Measurements from ENCODE around the gene ZNF428. TPM values are rescaled to one million over a fixed set of nuclear protein-coding genes. Genes with fewer than 3 reads are reported as not detected.

Gene ZNF428
- total RNA-seq, 2 donors from 2014 or later: 21.5 to 27.4 TPM

DNA sequence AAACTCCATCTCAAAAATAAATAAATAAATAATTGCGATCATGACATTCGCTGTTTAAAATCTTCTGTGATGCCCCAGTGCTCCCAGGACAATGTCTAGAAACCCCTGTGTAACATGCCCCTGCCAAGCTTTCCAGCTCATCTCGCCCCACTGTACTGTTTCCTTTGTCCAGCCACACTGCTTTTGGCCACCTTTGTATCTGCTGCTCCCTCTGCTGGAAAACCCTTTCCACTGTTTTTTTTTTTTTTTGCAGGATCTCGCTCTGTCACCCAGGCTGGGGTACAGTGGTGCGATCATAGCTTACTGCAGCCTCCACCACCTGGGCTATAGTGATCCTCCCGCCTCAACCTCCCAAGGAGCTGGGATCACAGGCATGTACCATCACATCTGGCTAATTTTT is 43.1 kb upstream of the ZNF428 start:
- DNase-seq: no peak
- Histone ChIP-seq H3K27ac (no peak overlapping the region), H3K36me3 (no peaks in the 10 kb centered on the region), H3K9ac (ENCODE audit: low read depth in 2 of 2, low read length in 2 of 2) (no peak overlapping the region), H3K27me3 (no peaks in the 10 kb centered on the region), H3K9me3 (no peaks in the 10 kb centered on the region), H3K4me1 (no peaks in the 10 kb centered on the region), H3K4me3 (no peak overlapping the region)
- TF ChIP-seq CTCF (IDR thresholded peaks at IDR 0.05): no peak
- intact Hi-C loops (cut with DNase I): no loop called here

DNA sequence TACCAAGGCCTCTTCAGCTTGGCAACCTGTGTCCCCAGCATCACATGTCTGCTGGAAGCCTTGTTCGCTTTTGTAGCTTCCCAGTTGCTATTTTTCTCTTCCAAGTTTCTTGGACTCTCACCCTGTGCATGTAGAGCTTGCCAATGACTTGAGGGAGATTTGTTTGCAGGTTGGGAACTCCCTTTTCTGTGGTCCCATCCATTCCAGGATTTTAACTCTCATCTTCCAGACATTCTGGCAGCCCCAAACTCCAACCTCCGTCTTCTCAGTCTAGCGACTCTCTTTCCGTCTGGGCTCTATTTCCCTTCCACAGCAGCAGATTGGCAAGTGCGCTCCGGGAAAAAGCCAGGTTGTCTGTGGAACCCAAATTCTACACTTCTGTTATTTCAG is 41.5 kb upstream of the ZNF428 start:
- Histone ChIP-seq H3K36me3 (no peaks in the 10 kb centered on the region), H3K9me3 (no peaks in the 10 kb centered on the region), H3K27me3 (no peaks in the 10 kb centered on the region), H3K27ac (no peak overlapping the region), H3K4me1 (no peaks in the 10 kb centered on the region), H3K4me3 (no peak overlapping the region), H3K9ac (ENCODE audit: low read depth in 2 of 2, low read length in 2 of 2) (no peak overlapping the region)
- DNase-seq: no peak
- intact Hi-C loops (cut with DNase I): no loop called here
- no peak for TF ChIP-seq CTCF (IDR thresholded peaks at IDR 0.05)

GRCh38 chr19:43660301-43660970 is 41.0 kb upstream of the ZNF428 start:
- no peaks in the 10 kb centered on the region for H3K36me3 ChIP-seq
- no peaks in the 10 kb centered on the region for H3K9me3 ChIP-seq
- no peak overlapping the region for H3K4me3 ChIP-seq
- H3K4me1 ChIP-seq: no peaks in the 10 kb centered on the region
- H3K27ac ChIP-seq: no peak overlapping the region
- no peak overlapping the region for H3K9ac ChIP-seq (ENCODE audit: low read depth in 2 of 2, low read length in 2 of 2)
- intact Hi-C loops (cut with DNase I): no loop called here
- no peaks in the 10 kb centered on the region for H3K27me3 ChIP-seq
- no peak for DNase-seq
- no peak for TF ChIP-seq CTCF (IDR thresholded peaks at IDR 0.05)

GRCh38 chr19:43658494-43658893 is 39.1 kb upstream of the ZNF428 start:
- intact Hi-C loops (cut with DNase I): loop anchor here (10.0 kb wide), 1 partner anchor 54 kb away; no protein-coding TSS in a partner anchor
- no peak for DNase-seq
- Histone ChIP-seq H3K4me3 (no peak overlapping the region), H3K9me3 (no peaks in the 10 kb centered on the region), H3K27ac (no peak overlapping the region), H3K27me3 (no peaks in the 10 kb centered on the region), H3K36me3 (no peaks in the 10 kb centered on the region), H3K9ac (ENCODE audit: low read depth in 2 of 2, low read length in 2 of 2) (no peak overlapping the region), H3K4me1 (no peaks in the 10 kb centered on the region)
- TF ChIP-seq CTCF (IDR thresholded peaks at IDR 0.05): no peak

DNA sequence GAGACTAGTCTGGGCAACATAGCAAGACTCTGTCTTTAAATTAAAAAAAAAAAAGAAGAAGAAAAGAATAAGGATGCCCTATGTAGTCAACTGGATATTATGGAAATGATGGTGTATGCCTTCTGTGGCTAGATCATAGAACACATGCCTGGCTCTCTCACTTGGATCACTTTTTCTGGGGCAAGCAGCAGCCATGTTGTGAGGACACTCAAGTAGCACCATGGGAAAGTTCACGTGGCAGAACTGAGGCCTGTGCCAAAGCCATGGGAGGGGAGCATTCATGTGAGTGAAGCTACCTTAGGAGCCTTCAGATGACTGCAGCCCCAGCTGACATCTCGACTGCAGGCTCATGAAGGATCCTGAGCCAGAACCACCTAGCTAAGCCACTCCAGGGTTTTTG is 38.6 kb upstream of the ZNF428 start:
- Histone ChIP-seq H3K4me3 (no peak overlapping the region), H3K36me3 (no peaks in the 10 kb centered on the region), H3K9me3 (no peaks in the 10 kb centered on the region), H3K4me1 (no peaks in the 10 kb centered on the region), H3K27me3 (no peaks in the 10 kb centered on the region), H3K9ac (ENCODE audit: low read depth in 2 of 2, low read length in 2 of 2) (no peak overlapping the region), H3K27ac (no peak overlapping the region)
- intact Hi-C loops (cut with DNase I): loop anchor here (10.0 kb wide), 1 partner anchor 53 kb away; no protein-coding TSS in a partner anchor
- no peak for TF ChIP-seq CTCF (IDR thresholded peaks at IDR 0.05)
- no peak for DNase-seq

All from colonic mucosa (tissue), 4 donors.